Activated CD8-positive, alpha-beta memory T cell treated with anti-CD3 and anti-CD28 coated beads for 4 hours (primary cell): Measurements from ENCODE around the gene SPOCK1.

Experiments used
- DNase-seq, 2 donors: peaks; one replicate each; pipeline ENCODE4 v3.0.0-alpha.2; 2020; ENCODE audit warnings: low read depth in 2 of 2

The SPOCK1 gene

DNA sequence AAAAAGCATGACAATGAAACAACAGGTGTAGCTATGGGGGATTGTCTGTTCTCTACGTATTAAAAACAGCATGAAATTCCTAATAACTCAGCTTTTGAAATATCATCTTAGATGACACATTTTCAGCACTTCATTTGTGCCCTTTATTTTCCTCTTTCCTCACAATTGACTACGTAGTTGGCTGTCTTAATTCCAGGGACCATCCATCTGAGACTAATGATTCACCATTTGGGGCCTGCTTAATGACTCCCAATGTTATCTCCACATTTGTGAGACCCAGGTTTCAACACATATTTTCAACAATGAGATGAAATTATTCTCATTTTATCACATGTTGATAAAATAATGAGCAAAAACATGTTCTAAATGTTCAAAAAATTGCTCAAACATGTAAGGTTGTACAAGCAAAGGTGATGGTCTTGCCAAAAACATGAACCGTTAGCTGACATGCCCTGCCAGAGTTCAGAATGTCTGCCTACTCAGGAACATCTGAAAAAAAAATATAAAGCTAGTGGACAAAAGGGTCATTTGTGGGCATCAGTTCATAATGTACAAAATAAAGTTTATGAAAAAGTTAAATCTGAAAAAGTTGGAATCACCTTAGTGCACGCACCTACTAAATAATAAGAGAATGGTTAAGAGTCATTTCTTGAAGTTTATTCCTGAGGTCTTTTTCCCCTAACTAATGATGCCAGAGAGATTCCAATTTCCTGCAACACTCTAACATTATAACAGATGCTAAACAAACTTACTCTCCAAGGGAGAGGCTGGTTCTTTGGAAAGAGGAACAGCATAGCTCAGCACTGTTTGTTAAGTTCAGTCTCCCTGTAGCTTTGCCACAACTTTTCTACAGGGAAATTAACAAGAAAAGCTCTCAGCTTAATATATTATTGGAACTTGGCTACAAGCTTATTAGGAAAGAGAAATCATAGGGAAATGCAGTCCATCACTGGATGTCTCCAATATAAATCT is 275.5 kb downstream of the SPOCK1 start:
- no peak for DNase-seq

DNA sequence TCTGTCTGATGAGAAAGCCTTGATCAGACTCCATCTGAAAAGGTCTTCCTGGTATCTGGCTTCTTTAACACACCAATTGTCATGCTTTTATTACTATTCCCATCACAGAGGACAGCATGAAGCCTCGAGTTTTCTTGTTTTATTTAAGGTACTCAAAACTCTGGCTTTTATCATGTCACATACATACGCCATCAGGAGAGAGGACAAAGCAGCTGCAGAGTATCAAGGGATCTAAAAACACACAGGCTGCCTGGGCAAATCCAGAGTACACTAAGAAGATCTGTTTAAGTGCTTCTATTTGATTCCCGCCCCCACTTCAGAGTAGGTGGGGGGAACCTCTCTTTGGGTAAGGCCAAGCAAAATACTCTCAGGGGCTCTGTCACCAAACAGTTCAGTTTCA is 277.2 kb downstream of the SPOCK1 start:
- DNase-seq = no peak

DNA sequence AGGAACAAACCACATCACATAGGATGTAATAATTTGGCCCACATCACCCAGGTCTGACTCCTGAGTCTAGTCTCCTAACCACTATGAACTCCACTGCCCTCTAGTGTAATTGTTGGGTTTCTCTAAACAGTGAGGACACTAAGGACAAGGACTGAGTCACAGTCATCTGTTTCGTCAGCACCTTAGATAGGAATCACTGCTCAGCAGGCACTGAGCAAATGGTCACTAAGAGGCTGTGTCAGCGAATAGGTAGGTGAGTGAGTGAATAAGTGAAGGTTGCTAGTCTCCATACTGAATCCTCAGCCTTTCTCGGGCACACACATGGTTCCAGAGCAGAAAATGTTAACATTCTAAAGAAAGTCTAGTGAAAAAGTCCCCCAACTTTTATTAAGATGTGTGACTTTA is 278.6 kb downstream of the SPOCK1 start:
- DNase-seq = no peak

DNA sequence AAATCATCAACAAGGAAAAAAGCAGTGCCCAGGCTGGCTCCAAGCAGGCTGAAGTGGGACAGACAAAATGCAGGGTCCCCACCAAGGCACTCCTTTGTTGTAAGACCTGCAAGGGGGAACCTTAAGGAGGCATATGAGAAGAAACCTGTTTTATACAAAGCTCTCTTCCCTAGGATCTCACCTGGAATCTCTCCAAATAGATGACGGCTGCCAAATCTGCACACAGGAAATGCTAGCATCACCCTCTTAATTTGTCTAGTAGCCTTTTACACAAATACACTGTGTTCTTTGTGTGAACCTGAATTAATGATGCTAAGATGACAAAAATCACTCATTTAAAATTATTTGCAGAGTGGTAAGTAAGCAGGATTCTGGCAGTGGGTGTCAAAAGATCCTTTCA is 280.2 kb downstream of the SPOCK1 start:
- no peak for DNase-seq

DNA sequence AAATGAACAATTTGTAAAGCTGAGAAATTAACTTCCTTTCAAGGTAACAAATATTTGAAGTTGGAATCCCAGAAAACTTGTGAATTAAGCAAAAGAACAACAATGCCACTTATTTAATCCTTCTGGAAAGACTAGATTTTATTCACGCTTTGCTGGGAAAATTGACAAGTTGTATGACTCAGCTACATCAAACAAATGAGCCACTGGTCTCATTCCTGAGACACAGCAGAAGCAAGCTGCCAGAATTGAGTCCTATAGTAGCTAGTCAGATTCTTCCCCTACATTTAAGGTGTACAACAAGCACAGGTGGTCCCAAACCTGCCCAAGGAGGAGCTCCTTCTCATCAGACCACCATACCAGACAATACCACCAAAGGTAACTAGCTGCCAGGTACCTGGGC is 280.7 kb downstream of the SPOCK1 start:
- DNase-seq = no peak

DNA sequence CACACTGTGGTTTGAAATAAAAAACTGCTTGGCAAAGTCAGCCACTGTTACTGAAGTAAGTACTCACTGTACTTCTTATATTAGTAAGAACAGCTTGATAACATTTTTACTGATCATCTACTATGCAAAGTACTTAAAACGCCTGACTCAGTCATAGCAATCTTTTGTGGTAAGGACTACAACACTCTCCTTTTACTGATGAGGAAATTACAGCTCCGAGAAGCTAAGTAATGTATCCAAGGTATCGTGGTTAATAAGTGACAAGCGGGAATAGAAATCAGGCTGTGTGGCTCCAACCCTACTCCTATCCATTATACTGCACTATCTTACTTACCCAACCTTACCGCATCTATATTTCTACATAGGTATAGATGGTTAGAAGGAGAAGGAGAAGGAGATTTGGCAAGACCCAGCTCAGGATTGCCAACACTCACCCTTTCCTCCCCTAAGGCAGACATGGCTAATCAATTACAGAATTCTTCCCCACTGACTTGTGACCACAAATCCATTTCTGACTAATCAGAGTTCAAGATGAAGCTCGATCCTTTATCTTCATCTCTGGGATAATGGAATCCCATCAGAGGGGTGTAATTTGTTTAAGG is 281.4 kb downstream of the SPOCK1 start:
- no peak for DNase-seq

DNA sequence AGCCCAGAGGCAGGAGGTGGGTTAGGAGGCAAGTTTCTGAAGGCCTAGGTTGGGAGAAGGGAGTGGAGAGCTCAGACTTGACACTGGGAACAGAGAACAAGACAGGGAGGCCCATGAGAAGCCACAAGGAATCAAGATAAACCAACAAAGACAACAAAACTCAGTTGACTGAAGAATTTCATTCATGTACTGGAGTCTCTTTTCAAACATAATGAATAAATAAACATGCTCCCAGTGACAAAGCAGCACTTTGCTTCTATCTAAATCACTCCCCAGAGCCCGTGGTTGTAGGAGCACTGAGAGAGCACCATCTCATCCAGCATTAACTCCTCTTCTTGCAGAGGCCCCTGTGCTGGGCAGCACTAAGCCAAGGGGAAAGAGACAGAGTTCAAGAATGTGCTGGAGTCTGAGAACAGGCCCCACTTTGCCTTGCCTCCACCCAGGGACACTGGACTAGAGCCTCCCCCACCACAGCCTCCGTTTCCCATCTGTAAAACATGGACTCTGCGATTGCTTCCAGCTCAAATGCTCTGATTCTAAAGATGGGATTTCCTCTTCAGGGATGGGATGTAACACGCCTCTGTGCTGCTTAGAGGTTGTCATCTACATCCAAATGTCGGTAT is 282.0 kb downstream of the SPOCK1 start:
- no peak for DNase-seq

DNA sequence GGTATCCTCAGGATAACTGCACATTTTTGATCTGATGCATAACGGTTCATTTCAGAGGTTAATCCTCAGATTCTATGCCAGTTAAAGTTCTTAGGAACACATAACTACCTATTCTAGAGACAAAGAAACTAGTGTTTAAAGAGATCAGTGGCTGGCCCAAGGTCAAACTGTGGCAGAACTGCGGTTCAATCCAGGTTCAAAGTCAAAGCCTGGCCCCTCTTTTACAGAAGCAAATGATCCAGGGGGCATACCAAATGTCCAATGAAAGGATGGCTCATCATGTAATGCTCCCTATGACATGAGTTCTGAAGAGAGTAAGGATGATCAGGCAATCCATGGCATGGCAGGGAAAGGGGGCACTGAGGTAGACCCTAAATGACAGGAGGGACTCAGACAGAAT is 283.3 kb downstream of the SPOCK1 start:
- no peak for DNase-seq

DNA sequence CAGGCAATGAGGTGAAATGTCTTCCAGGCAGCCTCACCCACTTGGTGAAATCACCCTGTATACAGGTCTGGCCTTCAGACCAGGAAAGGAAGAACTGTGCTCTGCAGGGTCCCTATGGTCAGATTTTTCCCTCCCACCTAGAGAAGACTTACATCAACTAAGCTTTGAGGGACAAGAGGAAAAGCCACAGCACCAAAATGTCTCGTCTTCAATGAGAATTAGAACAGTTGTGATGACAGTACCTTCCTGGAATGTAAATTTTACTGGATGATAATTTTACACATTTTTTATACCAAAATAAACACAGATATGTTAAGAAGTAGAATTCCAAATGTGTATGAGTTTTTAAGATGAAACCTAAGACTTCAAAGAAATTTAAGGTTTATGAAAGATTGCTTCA is 283.9 kb downstream of the SPOCK1 start:
- no peak for DNase-seq

DNA sequence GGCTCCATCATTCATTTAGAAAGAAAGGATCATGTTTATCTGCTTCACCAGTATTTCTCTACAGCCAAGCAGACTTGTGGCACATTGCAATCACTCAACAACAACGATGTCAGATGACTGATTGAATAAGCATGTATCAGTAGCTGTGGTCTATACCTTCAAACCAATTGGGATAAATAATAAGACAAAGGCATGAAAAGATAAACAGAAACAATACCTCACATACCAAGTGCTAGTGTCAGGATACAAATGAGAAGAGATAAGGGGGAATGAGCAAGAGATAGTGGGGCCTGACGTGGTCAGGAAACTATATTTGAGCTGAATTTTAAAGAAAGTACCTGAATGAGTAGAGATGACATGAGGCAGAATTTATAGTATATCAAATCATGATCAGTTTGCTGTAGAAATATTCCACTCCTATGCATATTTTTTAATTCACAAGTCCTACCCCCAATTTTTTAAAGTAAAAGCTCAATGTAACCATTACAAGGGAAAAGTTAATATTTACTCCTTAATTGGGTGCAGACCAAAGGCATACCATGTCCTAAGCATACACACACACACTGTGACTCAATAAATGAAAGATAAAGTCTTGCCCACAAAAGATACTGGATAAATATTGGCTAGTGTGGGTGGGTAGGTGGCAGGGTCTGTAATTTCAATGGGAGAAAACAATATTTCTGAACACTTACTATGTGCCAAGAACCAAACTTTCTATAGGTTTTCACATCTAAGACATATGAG is 284.5 kb downstream of the SPOCK1 start:
- DNase-seq = no peak

DNA sequence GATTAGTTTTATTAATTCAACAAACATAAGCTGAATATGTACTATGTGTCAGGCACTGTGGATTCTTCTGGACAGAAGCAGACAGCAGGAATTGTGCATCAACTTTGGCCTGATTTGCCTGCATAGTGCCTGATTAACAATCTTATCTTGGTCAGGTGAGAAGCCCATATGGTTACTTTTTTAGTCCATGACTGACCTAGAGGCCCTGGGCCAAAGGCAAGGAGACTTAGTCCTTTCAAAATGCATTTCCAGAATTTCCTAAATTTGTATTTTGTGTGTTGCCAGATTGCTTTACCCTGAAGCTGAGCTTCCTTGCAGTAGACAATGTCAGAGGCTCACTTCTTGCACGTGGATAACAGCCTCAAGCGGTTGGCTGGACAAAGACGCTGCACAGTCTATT is 286.7 kb downstream of the SPOCK1 start:
- DNase-seq = no peak

DNA sequence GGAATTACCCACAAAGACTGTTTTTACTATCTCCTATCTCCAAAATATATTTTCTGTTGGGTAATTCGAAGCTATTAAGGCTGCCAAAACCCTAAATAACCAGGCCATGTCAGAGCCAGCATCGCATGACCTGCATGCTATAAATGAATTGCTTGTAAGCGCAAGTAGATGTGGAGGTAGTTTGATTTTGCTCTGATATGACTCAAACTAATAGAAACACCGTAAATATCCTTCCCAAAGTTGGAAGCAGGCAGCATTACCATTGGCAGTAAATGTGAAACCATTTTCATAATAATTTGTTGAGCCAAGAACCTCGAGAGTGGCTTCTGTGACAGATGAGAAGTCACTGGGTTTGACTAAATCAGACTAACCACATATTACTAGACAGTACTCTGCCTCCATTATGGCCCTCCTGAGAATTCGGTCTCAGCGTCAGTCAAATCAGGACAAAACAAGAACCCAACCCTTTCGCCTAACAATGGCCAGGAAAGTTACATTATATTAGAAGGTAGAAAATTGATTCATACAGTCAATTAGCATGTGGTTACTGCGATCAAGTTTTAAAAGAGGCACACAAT is 289.8 kb downstream of the SPOCK1 start:
- DNase-seq = no peak

DNA sequence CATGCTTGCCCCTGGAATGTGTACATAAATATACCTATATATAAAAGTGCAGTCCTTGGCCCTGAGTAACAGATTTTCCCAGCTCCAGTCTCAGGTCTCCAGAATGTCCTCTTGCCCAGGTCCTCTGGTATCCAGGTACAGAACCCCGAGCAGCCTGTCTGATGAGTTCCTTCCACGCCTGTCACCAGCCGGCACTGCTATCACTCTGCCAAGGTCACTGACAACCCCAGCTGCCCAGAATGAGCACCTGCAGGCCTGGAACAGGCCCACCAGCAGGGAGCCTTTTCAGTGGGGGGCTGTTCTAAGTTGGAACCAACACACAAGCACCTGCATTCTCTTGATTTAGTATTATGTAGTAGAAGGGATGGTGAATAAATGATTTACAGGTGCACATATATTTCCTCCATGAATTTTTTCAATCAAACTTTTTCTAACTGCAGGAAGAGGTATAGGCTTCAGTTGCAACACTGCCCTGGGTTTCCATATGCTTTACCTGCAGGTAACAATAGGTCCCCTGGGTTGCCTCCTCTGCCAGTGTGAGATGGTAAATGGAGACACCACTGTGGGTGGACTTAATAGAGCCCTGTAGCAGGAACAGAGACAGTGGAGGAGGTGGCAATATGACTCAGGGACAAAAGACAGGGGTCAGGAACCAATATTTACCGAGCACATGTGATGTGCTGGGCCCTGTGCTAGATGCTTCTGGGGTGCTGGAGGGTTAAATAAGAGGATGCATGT is 291.9 kb downstream of the SPOCK1 start:
- no peak for DNase-seq

DNA sequence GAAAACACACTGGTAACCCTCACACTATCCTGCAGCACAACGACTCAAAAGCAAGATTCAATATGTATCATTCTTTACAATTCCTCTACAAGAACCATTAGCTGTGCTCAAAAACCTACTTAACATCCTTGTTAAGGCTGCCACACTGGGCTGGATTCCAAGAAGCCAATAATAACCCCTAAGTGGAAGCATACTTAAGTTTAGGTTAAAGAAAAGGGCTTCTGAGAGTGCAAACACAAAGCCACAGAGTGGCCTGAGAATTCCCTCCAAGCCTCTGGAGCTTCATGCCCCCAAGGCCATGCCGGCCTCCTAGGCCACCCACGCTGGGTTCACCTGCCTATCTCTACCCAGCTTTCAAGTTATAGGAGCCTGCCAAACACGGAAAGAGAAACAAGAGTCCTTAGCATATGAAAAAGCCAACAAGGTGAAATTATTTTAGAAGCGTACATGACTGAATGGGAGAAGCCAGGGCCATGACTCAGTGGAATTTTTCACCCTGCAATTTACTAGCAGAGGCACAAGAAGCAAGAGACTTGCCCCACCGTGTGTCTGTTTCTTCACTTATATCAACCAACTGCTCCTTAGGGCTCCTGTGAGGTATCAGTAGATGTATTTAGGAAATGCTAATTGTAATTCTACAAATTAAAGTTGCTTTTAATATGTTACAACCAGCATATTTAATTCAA is 293.0 kb downstream of the SPOCK1 start:
- DNase-seq = no peak

DNA sequence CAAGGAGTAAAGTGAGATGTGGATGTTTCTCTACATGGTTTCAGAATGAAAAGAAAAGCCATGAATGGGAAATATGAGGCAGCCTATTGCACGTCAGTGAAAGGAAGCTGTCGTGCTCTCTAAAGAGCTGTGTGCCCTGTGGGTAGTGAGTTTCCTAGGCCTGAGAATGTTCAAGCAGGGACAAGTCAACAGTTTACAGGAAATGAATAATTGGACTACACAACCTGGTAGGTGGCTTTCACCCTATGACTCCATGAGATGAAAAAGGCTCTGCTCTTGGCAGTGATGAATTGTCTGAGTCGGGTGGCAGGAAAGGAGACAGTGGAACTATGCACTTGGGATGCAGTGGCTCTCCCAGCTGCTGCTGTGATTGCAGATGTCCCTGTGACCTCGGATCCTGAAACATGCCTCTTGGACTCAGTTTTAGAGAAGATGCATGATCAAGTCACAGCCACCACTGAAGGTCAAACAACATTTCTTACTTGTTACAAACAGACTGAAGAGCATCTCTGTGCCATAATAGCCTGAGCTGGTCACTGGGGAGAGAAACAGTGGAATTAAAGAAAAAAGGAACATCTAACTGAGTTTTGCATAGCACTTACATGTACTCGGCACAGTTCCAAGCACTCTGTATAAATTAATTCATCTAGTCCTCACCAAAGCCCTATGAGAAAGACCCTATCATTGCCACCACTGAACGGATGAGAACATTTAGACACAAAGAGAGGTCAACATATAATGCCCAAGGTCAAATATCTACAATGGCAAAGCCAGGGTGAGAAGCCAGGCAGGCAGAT is 293.7 kb downstream of the SPOCK1 start:
- DNase-seq = no peak

DNA sequence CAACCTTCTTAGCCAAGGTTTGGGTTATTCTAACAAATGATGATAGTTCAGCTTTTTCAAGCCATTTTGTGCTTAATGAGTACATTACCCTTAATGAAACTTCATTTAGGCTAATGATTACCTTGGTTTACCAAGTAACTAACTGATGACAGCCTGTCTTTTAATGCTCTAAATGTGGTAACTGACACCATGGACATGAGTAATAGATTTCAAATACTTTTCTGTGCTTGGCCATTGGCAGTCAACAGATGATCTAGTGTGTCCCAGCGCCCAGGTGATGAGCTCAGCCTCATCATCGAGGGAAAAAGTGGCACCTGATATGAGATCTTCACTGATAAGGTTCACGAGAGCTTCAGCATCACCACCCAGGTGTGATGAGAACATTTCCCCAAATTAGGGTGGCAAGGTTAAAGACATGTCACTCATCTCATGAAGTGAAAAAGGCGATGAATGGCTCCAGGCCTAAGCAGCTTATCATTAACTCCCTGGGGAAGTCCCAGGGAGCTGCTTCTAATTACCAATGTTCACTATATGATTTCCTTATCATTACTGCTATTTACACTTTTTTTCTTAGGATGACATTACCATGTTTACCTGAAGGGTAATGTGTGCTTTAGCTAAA is 296.0 kb downstream of the SPOCK1 start:
- DNase-seq = no peak

DNA sequence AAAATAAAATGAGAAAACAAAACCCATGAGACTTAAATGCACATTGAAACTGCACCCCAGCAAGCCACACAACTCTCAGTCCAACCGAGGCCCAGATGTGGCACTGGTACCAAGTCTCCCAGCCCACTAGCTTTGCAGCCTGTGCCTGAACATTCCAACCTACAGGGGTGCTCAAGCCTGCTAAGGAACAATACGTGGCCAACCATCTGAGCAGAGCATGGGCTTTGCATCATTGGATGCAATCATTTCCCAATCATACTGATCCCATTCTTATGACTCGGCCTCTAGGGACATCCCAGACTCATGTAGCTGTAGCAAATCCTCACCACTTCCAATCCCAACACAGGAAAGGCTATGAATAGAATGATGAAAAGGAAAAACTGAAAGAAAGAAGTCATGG is 297.2 kb downstream of the SPOCK1 start:
- no peak for DNase-seq

DNA sequence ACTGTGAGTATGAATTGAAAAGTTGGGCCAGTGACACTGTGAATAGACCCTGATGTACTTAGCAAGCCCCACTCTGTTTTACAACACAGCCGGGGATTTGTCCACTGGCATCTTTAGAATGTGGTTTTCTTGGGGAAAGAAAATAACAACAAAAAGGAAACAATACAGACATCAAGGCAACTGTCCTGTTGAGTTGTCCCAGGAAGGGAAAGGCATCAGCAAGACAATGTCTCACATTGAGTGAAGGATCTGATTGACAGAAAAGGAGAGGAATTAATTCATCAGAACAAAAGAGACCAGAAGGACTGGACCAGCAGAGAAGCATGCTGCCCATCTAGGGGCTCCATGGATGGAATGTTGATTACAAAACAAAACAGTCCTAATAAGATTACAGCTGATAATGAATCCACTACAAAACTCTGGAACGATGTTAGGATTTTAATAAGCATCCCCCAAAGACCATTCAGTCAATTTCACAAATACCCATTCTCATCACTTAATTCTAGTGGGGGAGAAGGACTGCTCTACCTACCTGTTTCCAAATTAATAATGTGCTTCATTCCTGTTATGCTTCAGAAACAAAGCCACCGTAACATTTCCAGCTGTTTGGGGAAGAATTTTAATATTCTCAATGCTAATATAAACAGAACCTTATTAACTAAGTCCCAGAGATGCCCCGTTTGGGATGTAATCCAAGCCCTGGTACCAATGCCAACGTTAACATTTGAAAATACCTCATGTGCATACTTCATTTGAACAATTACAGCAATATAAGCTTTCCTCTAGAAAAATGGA is 298.0 kb downstream of the SPOCK1 start:
- no peak for DNase-seq
